Dedifferentiated amniotic fluid mesenchymal stem cell (primary cell): ENCODE measurements around the gene SPN.
"Not testable (repeated sequence)": the region's sequence is repeated elsewhere in the genome, so short reads cannot be mapped to it uniquely, and the experiment has no call there.

Experiments
- DNase-seq: peaks from one replicate; pipeline ENCODE4 v3.0.0-alpha.2; 2016; ENCODE audit errors: extremely low spot score

Gene SPN

DNA sequence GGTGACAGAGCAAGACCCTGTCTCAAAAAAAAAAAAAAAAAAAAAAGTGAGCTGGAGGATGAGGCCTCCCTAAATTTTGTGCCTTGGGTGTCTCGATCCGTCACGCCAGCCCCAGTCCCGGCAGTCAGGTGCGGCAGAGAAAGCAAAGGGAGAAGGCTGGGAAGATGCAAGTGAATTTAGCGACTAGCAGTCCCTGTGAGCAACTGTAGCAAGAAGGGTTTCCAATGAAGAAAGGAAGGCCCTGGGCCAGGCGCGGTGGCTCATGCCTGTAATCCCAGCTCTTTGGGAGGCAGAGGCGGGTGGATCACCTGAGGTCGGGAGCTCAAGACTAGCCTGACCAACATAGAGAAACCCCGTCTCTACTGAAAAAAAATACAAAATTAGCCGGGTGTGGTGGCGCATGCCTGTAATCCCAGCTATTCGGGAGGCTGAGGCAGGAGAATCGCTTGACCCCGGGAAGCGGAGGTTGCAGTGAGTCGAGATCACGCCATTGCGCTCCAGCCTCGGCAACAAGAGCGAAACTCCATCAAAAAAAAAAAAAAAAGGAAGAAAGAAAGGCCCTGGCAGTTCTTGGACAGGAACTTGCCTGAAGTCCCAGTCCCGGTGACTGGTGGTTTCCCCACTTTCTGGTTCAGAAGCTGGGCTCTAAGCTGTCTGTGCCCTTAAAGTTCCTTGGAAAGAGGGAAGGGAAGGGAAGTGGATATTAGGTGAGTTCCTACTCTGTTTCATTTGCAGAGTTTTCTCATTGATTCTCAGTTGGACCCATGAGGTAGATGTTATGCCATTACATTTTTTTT is 14.1 kb downstream of the SPN start:
- DNase-seq = no peak

DNA sequence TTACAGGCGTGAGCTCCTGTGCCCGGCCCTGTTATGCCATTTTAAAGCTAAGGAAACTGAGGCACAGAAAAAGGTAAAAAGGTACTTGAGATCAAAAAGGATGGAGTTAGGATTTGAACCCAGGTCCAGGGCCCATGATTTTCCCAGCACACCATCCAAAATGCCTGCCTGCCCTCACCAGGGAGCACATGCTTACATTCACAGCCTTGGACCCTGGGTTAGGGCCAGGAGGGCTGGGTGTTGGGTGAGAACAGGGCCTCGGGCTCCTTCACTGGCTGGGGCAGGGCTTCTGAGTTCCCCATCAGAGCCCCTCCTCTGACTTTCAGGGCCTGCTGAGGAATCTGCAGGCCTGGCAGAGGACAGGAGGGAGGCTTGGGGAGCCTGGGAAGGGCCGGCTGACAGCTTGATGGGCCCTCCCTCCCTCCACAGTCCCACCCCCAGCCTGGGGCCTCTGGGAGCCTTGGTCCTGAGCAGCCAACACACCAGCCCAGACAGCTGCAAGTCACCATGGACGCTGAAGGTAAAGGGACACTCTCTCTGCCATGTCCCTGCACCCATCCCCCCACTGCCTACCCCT is 15.7 kb downstream of the SPN start, which contains the start of gene QPRT:
Gene QPRT (plus strand): TSS at position 490 of the 577 bp plus-strand sequence. CDS start 18 bp downstream, at position 508.
- peak; percentile 25 for DNase-seq

DNA sequence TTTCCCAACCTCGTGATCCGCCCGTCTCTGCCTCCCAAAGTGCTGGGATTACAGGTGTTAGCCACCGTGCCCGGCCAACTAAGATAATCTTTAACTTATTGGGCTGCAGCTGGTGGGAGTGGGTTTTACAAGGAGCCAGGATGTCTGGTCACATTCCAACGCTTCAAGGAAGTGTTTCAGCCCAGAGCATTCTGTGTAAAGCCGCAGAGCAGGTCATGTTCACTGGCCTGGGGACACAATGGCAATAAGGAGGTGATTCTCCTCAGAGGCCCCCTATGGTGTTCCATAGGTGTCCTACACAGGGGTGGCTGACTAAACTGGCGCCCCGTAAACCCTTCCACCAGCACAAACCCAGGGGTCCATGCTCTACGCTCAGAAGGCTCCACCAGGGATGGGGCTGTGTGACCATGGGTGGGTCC is 17.1 kb downstream of the SPN start:
- DNase-seq = no peak

DNA sequence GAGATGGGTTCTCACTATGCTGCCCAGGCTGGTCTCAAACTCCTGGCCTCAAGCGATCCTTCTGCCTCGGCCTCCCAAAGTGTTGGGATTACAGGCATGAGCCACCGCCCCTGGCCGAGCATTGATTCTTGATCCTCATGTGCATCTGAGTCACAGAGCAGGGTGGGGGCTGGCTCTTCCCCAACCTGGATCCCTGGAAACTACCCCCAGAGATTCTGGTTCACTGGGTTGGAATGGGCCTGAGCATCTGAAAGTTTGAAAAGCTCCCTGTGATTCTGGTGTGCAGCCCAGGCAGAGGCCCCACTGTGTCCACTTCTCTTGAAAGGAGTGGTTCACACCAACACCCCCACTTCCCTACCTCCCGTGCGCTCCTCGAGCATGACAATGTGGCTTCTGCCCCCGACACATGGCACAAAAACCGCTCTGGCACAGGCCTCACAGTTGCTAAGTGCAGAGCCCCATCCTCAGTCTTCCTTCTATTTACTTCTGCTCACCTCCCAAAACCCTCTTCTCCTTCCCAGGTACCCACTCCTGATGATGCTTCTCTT is 20.6 kb downstream of the SPN start:
- no peak for DNase-seq

DNA sequence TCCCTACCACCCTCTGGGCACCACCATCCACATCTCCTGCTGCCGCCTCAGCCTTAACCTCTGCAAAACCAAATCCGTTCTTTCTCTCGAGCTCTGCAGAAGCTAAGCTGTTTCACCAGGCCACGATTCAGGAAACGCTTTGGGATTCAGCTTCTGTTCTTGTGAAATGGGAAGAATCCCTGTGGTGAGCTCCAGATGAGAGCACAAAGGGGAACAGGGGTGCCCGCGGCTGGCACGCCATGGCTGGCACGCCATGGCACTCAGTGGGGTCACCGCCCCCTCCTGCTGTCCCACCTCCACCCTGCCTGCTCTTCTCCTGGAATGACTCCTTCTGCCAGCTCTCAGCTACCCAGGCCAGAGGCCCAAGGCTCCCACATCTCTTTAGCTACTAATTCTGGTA is 21.6 kb downstream of the SPN start:
- DNase-seq = no peak

DNA sequence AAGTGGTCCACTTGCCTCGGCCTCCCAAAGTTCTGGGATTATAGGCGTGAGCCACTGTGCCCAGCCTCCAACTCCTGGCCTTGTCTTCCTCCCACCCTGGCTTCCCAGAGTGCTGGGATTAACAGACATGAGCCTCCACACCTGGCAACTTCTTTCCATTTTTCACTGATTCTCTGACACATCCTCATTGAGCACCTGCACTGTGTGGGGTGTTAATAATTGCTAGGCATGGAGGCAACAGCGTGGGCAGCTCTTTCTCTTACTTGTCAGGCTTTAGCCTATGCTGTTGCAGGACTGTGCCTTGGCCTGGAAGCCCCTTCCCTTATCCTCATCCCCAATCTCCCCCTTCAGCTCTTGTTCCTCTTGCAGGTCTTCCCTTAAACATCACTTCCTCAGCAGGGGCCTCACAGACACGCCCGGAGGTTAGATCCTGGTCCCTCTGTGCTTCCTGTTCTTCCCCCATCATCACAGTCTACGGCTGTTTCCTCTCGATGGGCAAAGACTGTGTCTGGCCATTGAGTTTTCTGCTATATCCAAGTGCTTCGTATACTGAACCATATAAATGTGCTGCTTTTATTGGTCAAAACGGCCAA is 23.8 kb downstream of the SPN start:
- DNase-seq = no peak

DNA sequence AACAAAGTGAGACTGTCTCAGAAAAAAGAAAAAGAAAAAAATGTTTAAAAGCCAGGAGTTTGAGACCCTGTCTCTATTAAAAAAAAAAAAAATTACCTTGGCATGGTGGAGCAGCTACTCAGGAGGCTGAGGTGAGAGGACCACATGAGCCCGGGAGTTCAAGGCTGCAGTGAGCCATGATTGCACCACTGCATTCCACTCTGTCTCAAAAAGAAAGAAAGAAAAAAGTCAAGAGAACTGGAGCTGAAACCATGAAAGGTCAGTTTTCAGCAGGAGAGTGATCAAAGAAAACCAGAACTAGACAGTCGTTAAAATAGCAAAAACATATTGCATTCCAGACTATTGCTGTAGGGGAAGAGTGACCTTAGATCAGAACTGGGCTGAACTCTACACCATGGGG is 24.7 kb downstream of the SPN start:
- no peak for DNase-seq

DNA sequence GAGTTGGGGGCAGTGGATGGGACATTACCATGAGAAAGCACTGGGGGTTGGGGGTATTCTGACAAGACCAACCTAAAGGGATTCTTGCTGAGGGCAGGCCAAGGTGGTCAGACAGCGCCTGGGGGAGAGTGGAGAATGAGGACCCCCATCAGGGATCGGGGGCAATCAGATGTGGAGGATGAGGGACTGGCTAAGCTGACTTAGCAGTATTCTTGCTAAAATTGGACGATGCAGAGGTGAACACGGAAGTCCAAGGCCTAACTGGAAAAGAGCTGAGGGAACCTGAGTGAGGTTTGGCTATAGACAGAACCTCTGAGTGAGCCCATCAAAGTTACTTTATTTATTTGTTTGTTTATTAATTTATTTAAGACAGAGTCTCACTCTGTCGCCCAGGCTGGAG is 25.1 kb downstream of the SPN start:
- DNase-seq = no peak

DNA sequence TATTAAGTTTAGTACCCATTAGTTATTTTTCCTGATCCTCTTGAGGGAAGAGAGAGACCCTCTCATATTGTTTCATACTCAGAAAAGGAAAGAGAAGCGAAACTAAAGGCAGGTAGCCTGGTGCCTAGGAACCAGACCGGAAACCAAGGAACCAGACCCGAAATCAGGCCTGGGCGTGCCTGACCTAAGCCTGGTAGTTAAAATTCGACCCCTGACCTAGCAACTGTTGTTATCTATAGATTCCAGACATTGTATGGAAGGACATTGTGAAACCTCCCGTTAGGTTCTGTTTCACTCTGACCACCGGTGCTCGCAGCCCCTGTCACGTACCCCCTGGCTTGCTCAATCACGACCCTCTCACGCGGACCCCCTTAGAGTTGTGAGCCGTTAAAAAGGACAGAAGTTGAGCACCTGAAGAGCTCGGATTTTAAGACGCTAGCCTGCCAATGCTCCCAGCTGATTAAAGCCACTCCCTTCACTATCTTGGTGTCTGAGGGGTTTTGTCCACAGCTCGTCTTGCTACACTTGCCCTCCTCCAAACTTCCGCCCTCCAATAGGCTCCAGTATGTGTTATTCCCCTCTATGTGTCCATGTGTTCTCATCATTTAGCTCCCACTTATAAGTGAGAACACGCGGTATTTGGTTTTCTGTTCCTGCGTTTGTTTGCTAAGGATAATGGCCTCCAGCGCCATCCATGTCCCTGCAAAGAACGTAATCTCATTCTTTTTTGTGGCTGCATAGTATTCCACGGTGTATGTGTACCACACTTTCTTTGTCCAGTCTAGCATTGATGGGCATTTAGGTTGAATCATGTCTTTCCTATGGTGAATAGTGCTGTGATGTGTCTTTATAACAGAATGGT is 26.7 kb downstream of the SPN start:
- DNase-seq = not testable (repeated sequence)

DNA sequence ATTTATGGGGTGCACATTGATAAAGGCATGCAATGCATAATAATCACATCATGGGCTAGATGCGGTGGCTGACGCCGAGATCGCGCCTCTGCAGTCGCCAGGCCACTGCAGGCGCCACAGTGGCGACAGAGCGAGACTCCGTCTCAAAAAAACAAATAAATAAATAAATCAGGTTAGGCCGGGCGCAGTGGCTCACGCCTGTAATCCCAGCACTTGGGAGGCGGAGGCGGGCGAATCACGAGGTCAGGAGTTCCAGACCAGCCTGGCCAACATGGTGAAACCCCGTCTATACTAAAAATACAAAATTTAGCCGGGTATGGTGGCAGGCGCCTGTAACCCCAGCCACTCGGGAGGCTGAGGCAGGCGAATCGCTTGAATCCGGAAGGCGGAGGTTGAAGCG is 29.6 kb downstream of the SPN start:
- DNase-seq = not testable (repeated sequence)

DNA sequence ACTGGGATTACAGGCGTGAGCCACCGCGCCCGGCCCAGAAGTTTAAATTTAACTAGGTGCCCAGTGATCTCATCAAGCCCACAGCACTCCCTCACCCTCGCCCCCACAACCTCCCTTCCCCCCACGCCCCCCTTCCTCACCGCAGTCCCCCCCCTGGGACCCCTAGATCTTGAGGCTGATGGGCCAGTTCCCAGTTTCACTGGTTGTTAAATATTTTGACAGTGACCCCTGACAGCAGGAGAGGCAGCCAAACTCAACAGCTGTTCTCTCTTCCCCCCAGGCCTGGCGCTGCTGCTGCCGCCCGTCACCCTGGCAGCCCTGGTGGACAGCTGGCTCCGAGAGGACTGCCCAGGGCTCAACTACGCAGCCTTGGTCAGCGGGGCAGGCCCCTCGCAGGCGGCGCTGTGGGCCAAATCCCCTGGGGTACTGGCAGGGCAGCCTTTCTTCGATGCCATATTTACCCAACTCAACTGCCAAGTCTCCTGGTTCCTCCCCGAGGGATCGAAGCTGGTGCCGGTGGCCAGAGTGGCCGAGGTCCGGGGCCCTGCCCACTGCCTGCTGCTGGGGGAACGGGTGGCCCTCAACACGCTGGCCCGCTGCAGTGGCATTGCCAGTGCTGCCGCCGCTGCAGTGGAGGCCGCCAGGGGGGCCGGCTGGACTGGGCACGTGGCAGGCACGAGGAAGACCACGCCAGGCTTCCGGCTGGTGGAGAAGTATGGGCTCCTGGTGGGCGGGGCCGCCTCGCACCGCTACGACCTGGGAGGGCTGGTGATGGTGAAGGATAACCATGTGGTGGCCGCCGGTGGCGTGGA is 31.5 kb downstream of the SPN start:
- no peak for DNase-seq

DNA sequence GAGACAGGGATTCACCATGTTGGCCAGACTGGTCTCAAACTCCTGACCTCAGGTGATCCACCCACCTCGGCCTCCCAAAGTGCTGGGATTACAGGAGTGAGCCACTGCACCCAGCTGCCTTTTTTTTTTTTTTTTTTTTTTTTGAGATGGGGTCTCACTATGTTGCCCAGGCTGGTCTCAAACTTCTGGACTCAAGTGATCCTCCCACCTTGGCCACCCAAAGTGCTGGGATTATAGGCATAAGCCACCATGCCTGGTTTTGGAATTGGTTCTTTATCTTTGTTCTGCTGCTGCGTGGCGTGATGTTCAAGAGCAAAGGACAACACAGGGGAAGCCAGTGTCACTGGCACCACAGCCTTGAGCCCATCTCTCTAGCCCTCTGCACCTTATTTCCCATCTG is 32.6 kb downstream of the SPN start:
- not testable (repeated sequence) for DNase-seq

DNA sequence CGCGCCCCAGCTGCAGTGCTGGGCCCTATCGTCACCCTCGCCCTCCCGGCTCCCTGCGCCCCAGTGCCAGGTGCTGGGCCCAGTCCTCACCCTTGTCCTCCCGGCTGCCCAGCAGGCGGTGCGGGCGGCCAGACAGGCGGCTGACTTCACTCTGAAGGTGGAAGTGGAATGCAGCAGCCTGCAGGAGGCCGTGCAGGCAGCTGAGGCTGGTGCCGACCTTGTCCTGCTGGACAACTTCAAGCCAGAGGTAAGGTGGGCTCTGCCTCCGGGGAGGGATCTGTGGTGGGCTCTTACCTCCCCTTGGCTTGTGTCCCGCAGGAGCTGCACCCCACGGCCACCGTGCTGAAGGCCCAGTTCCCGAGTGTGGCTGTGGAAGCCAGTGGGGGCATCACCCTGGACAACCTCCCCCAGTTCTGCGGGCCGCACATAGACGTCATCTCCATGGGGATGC is 33.9 kb downstream of the SPN start:
- no peak for DNase-seq

DNA sequence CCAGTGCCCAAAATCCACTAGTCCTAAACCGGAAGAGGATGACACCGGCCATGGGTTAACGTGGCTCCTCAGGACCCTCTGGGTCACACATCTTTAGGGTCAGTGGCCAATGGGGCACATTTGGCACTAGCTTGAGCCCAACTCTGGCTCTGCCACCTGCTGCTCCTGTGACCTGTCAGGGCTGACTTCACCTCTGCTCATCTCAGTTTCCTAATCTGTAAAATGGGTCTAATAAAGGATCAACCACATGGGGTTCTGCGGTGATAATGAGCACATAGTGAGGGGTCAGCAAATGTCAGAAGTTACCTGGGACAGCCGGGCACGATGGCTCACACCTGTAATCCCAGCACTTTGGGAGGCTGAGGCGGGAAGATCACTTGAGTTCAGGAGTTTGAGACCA is 34.3 kb downstream of the SPN start:
- DNase-seq = no peak

DNA sequence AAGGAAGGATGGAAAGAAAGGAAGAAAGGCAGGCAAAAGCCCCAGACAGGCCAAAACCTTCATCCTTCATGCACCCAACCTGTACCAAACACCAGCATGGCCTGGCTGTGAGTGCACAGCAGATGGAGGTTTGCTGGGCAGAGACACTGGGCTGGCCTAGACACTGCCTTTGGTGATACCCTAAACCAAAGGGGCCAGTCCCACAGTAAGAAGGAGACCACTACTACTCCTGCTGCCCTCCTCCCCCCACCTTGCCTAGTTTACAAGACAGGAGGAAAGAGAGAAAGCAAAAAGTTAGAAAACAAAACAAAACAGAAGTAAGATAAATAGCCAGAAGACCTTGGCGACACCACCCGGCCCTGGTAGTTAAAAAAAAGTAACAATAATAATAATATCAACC is 35.0 kb downstream of the SPN start:
- DNase-seq = no peak

DNA sequence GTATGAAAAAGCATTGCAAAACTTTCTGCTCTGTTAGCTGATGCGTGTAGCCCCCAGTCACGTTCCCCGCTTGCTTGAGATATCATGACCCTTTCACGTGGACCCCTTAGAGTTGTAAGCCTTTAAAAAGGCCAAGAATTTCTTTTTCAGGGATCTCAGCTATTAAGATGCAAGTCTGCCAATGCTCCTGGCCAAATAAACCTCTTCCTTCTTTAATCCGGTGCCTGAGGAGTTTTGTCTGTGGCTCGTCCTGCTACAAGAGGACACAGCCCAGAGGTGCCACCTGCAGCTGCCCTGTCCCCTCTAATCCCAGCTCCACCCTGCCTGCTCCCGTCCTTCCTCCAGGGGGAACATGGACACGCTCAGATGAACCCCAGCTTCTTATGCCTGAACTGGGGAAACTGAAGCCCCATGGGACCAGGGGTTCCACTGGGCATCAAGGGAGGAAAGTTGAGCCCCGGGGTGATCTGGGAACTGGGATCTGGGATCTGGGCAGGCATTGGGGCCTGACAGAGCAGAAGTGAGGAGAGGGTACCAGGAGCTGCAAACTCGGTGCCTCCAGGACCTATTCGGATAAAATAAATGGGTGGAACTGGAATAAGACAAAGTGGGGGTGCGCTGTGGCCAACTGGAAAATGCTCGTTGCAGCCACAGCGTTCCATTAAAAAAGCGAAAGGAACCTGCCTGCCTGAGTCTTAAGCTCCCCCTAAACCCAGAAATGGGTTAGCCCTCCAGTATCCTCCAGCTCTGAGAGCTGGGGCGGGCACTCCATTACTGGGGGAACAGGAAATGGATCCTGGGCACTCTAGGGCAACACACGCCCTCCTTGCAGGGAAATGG is 35.7 kb downstream of the SPN start:
- DNase-seq = no peak

DNA sequence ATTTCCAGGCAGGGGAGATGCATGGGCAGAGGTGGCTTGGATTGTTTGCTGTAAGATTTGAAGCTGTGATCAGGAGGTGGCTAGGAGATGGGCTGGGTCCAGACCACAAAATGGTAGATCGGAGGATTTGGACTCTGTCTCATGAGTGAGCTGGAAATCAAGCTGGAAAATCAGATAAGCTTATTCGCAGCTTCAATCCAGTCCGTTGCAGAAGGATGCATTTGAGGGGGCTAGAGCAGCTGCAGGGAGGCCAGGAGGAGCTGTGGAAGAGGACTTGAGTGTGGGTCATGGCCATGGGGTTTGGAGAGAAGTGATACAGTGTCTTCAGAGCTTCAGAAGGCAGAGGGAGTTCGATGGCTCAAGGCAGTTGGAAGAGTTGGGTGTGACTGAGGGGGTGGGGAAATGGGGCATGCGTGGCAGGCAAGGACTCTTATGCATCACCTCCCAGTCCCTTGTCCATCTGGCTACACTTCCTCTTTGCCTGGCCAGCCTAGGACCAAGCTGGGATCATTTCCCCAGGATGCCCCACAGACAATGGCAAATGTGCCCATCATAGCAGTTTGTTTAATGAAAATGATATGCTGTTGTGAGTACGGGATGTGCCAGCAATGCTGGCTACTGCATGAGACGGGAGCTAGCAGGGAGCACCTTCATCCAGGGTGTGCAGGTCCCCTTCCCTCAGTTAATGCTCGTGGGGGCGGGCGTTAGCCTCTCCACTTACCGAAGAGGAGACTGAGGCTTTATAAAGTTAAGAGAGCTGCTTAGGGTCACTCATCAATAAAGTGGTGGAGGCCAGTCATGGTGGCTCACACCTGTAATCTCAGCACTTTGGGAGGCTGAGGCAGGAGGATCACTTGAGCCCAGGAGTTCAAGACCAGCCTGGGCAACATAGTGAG is 36.5 kb downstream of the SPN start:
- no peak for DNase-seq

DNA sequence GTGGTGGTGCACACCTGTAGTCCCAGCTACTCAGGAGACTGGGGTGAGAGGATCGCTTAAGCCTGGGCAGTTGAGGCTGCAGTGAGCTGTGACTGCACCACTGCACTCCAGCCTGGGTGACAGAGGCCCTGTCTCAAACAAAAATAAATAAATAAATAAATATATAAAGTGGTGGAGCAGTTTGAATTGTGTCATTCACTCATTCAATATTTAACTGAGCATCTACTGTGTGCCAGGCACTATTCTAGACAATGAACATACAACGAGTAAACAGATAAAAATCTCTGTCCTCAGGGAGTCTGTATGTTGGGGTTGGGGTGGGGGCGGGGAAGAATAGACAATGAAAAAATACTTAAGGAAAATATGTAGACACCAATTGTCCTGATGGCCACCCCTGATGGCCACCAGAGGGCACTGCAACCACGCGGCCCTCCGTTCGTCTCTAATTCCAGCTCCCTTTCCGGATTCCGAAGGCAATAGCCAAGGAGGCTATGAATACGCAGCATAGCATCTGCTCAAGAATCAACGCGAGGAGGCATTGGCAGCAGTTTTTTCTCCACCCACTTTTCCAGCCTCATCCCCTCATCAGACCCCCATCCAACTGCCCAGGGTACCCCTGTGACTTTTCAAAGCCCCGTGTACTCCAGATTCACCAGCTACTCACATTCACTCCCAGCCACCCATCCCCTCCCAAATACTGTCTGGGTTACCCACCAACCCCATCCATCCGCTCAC is 37.4 kb downstream of the SPN start:
- DNase-seq = peak; percentile 84
